Hindlimb muscle (tissue), 1 donor: ENCODE measurements around the gene DNM3. TPM values are rescaled to one million over a fixed set of nuclear protein-coding genes. Genes with fewer than 3 reads are reported as not detected.

Experiments
- DNase-seq: peaks from one replicate; pipeline ENCODE4 v3.0.0-alpha.2; 2013
- polyA plus RNA-seq: library from polyadenylated mRNA; unstranded; fragments of 120-200 nt; gene quantifications from one replicate; pipeline ENCODE4 v1.2.1, GENCODE V29; 2013; ENCODE audit not compliant: insufficient read length

The DNM3 gene
- polyA plus RNA-seq, 1 donor: 1.9 TPM

GRCh38 chr1:172177849-172178248, 336.6 kb downstream of the DNM3 start:
- no peak for DNase-seq

- DNase-seq: no peak
These were observed 337.6 kb downstream of the DNM3 start for GRCh38 chr1:172178886-172179285.

- peak; percentile 40 for DNase-seq
These were observed 338.6 kb downstream of the DNM3 start for GRCh38 chr1:172179918-172180317.

GRCh38 chr1:172180501-172181285, 339.4 kb downstream of the DNM3 start:
- peak; percentile 75 for DNase-seq

DNA sequence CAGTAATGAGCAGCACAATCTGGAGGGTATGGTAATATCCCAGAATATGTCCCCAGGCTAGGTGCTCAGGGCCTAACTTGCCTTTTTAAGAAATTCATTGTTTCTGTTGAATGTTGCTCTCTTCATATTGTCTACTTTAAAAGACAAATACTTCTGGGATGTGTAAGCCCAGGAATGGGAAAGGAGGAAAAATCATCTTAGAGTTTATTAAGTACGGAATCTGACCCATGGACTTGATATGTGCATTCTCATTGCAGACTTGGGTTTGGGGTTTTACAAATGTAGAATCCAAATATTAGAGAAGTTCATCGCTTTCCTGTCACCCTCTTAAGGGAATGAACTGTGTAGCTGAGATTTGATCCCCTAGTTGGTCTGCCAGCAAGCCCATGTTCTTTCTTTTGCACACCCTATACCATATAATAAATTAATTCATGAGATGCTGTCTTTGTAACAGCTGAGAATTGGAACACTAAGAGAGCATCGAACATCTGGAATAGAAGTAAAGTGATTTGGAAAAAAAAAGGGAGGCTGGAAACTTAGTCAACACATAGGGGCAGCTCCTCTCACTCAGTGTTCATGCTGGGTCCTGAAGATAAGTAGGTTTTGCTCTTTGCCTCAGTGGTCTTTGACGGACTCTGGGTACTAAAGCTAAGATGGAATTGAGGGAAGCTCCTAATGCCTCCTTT, 343.4 kb downstream of the DNM3 start:
- DNase-seq: peak; percentile 43

GRCh38 chr1:172185211-172185610, 343.9 kb downstream of the DNM3 start:
- DNase-seq: peak; percentile 76

DNA sequence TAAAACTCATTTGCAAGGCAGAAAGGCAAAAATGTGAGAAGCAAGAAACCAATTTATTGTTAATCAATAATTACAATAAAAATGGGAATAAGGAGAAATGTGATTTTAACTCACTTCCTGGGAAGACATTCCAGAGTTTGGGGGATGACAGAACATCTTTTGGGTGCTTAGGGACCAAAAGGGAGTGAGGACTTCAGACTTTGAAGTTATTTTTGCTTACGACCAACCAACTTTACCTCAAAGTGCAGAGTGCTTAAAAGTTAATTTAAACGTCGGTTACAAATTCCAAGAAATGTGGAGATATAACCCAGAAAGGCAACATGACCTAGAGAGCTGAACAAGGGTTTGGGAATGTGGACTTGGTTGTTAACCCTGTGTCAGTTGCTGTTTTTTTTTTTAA, 344.7 kb downstream of the DNM3 start:
- DNase-seq: no peak

DNA sequence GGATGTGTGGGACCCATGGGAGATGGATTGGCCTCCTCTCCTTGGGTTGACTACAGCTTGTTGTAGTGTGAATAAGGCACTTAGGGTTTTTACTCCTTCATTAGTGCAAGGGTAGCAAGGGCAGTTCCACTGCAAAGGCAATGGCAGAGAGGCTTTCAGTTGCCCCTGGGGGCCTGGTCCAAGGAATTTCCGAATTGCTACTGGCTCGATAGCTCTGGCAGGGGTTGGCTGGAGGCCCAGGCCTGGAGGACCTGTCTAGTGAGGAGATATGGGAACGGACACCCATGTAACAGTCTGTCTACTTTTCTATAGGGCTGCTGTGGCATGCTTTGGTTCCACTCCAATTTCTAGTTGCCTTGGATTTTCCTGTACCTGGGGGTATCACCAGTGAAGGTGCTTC, 360.3 kb downstream of the DNM3 start:
- DNase-seq: no peak

DNA sequence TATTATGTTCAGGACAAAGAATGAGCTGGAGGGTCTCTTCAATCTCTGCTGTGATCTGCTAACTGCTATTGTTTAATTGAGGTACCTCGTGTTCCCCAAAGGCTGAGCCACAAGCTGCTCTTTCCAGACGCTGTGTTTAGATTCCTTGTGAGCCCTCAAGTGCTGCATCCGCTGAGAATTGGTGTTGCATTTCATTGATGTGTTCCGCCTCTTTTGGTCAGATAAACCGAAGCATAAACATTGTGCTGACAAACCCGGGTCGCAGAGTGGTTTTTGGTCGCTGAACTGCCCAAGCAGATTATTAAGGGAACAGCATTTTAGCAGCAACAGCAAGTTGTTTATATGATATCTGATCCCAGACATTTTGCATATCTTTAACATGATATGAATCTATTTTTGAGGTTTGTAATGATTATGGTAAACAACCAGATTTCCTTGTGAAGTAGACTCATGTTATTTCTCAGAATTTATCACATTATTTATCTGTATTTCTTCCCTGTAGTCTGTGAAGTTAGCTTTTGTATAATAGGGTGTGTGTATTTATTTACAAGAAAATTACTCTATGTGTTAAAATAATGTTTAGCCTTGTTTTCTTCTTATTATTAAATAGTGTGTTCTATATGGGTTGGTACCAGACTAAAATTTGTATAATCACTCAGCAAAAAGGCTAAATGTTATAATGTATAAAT, 362.0 kb downstream of the DNM3 start:
- no peak for DNase-seq

- DNase-seq: no peak
These were observed 362.6 kb downstream of the DNM3 start for GRCh38 chr1:172203902-172204301.

DNA sequence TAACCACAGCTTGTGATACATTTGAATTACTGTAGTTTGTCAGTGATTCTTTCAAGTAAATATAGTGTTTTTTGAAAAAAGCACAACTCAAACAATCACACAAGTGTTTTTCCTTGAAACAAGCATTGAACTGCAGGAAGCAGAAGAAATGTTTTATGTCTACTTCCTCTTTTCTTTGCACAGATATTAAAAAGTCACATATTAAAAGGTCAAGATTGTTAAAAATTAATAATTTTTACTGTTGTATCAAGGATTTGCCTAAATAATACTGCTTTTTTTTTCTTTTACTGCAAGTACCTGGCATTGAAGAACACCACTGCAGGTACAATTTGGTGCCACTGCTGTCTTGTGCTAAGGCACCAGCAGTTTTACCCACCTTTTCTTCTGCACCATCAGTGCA, 365.0 kb downstream of the DNM3 start:
- no peak for DNase-seq

DNA sequence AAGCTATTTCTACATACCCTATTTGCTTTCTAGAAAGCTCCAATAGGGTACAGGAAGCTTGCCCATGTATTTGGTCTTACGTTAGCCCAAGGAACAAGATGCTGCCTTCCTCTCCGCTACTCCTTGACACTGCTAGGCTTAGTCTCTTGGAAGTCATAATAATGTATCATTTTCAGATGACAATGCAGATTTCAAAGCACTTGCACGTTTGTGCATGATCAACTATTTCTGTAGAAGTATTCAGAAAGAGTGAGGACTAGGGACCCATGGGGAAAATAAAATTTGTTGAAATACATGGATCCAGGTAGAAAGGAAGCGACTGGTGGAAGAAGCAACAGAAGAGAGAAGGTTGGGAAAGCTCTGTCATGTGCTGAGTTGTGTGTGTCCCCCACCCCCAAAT, 367.3 kb downstream of the DNM3 start:
- DNase-seq: no peak

DNA sequence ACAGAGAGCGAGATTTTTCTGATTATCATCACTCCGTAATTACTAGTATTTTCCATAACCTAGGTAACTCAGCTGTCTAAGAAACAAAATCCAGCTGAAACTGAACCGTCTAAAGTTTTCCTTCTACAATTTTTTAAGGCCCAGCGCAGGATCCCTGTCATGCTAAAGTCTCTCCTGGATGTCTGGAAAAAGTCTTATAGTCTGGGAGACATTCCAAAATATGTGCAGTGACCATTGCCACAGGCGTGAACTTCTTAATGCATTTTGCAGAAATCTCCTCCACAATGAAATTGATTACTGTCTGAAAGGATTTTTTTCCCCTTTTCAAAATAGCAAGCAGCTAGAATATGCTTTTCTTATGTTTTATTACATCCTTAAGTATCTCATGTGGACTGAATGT, 369.9 kb downstream of the DNM3 start:
- DNase-seq: peak; percentile 82

DNA sequence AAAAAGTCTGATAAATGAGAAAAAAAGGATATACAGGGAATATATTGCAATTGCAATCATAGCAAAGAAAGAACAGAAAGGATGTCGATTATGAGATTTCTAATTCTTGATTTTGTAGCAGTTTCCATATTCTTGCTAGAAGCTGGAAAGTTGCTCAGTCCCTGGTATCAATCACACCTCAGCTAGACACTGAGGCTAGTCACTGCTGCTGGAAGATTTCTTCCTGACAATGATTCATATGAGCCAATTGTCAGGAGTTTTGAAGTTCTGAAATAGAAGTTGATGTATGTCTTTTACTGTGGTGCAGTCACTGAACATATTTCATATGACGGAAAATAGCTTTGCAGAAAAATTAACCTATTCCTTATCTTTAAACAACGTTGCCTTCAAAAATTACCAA, 370.8 kb downstream of the DNM3 start:
- no peak for DNase-seq

DNA sequence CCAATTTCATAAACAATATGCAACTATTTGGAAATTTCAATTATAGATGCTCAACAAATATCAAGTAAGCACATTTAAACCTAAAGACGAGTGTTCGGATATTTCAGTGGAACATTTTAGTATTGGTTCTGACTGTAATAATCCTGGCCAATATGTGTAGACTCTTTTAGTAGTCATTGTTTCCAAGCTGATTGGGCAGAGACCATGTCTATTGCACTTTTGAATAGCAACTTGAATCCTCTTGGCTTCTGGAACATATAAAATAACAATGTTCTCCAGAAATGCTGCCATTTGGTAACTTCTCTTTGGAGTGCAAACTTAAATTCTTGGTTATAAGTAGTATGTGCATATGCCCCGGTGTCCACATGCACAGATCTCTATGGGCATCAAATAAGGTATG, 373.7 kb downstream of the DNM3 start:
- peak; percentile 49 for DNase-seq

DNA sequence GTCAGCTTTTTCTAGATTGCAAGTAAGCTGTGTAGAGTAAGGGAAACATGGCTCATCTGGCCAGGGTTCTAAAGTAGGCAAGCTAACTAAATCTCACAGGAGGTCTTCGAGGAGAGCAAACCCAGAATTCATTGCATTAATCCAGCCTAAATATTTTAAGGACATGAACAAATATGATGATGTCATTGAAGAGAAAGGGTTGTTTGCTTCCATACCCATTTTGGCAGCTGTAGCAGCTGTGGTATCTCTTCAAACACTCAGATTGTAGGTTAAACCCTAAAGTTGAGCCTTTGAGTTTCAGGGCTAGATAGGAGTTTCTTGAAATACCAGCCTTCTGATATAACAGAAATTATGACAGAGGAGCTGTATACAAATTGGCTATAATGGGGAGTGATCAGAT, 378.7 kb downstream of the DNM3 start:
- no peak for DNase-seq

- DNase-seq: no peak
These were observed 379.1 kb downstream of the DNM3 start for GRCh38 chr1:172220376-172220775.

GRCh38 chr1:172221436-172221835, 380.1 kb downstream of the DNM3 start:
- DNase-seq: no peak

DNA sequence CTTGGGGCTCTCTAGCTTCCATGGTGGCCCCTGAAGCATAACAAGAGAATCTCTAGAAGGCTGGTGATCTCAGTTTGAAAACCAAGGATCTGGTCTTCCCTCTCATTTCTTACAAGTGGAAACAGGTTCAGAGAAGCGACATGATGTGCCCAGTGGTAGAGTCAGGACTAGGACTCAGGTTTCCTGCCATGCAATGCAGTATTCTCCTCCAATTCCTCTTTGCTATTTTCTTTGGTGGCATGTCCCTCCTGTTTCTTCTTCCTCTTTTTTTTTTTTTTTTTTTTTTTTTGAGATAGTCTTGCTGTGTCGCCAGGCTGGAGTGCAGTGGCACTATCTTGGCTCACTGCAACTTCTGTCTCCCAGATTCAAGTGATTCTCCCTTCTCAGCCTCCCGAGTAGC, 383.6 kb downstream of the DNM3 start:
- DNase-seq: no peak

DNA sequence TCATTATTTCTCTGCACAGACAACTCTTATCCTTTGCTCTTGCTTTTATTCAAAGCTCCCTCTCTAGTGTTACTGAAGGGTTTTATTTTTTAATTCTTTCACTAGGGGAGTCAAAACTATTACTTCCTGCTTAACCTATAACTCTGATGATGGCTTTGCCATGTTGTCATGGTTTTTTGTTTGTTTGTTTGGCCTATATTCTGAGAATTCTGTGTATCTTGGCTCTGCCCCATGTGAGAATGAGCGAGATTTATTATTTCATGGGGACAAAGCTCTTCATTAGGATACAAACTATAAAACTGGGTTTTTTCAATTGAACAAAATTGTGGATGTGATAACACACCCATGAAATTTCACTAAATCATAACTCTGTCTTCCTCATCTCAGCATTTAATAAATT, 388.6 kb downstream of the DNM3 start:
- DNase-seq: no peak

- no peak for DNase-seq
These were observed 389.2 kb downstream of the DNM3 start for GRCh38 chr1:172230526-172230925.

- DNase-seq: no peak
These were observed 395.7 kb downstream of the DNM3 start for GRCh38 chr1:172236958-172237357.

- DNase-seq: no peak
These were observed 396.9 kb downstream of the DNM3 start for GRCh38 chr1:172238158-172238557.

DNA sequence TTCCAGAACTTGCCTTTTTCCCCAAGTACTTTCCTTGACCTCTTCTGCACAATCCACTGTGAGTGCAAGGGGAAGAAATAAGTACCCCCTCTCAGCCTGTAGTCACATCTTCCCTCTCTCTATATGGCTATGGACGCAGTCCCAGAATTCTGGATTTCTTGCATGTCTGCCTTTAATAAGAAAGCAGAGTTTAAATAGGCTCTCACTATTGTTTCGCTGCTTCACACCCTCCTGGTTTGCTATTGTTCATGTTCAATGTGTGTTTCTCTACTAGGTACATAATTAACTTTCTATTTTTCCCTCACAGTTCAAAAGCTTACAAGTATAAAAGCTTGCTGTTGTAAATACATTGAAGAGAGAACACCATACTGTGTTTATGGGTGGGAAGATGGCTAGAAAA, 397.7 kb downstream of the DNM3 start:
- no peak for DNase-seq
